GM12873 (cell line): ENCODE results near the gene KEL.

Experiments used
- TF ChIP-seq, protein P1 (sequence below): IDR thresholded peaks from 2 replicates; pipeline ENCODE4 v1.5.1; 2012; ENCODE audit warnings: low read depth, mild to moderate bottlenecking, moderate library complexity, low read length, control low read depth; ENCODE audit not compliant: insufficient read depth; ENCODE audit errors: missing control alignments

Gene KEL

DNA sequence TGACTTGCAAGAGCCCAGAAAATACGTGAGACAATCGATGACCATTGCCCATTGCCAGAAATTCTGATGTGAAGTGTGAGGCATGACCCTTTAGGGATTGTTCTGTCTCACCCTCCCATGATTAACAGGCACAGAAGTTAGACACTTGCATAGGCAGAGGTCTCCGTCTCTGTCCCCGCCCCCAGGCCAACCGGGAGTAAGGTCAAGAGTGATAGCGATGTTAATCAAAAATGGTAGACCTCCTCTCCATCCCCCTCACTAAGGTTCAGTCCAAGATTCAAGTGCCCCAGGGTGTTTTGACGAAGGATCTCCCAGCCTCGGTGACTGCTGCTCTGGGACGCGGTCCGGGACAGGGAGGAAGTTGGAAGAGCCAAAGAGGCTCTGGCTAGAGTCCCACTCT lies 53.9 kb downstream of the KEL start:
- TF ChIP-seq, protein P1, sequence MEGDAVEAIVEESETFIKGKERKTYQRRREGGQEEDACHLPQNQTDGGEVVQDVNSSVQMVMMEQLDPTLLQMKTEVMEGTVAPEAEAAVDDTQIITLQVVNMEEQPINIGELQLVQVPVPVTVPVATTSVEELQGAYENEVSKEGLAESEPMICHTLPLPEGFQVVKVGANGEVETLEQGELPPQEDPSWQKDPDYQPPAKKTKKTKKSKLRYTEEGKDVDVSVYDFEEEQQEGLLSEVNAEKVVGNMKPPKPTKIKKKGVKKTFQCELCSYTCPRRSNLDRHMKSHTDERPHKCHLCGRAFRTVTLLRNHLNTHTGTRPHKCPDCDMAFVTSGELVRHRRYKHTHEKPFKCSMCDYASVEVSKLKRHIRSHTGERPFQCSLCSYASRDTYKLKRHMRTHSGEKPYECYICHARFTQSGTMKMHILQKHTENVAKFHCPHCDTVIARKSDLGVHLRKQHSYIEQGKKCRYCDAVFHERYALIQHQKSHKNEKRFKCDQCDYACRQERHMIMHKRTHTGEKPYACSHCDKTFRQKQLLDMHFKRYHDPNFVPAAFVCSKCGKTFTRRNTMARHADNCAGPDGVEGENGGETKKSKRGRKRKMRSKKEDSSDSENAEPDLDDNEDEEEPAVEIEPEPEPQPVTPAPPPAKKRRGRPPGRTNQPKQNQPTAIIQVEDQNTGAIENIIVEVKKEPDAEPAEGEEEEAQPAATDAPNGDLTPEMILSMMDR = no peak

DNA sequence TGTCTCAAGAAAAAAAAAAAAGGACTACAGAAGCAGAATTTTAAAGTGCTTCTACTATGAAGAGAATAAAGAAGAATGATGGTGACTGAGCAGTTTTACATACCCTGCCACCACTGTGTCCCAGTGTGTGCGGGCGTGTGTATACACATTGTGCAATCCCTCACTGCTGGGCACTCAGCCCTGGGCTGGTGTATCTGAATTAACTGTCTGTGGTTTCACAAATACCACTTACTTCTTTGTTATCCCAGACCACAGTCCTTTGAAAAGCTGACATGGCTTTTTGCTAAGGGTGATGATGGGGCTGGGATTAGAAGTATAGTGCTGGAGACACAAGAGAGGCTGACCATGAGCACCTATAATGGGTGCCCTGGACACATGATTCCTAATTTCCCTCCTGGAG lies 55.5 kb downstream of the KEL start:
- TF ChIP-seq, protein P1 = no peak

DNA sequence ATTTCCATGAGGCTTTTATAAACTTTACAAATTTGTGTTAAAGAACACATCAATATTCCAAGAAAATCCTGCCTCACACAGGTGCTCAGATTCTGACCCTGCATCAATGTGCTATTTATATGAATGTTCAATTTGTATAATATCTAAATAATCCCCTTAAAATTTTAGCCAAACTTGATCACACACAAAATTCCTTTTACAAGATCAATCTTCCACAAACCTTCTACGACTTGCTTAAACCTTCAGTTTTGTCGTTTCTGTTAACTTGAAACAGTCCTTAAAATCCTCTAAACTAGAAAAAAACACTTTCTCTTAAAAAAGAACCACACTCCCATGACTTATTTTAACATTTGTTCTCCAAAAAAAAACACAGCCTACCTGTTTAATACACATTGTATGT lies 56.4 kb downstream of the KEL start:
- TF ChIP-seq, protein P1 = no peak

DNA sequence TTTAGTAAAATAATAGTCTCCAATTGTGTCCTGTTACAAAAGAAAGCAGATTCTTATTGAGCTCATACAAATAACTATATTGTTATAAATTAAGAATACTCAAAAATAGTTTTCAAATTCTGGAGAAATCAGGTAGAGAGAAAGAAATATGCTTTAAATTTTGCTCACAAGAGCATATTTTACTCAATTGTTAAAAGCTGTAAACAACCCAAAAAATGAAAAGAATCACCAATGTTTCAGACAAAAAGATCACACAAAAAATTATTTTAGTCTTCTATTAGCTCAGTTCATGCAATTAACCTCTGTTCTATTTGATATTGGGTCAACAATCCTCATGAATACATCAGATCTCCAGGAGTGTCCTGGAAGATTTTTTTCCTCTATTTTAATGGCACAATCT lies 58.0 kb downstream of the KEL start:
- TF ChIP-seq, protein P1 = no peak

DNA sequence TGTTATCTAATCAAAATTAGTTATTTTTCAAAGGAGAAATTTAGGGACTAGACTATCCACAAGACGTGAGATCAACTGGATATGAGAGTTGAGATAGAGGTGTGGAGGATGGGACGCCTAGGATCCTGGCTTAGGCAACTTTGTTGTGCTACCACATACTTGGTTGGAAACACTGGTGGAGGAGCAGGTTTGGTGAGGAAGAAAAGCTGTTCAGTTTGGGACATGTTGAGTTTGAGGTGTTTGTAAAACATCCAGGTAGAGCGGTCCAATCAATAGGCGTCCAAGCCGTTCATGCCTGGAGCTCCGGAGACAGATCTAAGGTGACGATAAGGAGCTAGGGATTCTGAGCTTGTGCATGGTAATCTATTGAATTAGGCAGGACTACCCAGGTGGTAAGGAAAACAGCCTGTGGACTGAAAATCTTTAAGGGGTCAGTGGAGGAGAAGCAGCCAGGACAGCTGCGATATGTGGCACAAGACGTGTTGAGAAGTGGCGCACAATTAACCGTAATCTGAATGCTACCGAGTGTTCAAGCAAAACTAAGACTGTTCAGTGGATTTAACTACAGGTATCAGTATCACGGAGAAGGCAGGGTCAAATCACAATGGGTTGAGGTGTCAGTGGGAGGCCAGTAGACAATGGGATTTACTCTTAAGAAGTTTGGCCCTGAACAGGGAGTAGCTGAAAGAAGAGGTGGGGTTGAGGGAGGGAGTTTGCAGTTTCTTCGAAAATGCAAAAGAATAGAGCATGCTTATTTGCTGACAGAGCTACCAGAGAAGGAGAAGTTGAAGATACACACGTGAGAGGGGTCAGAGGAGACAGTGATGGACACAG lies 60.5 kb downstream of the KEL start:
- TF ChIP-seq, protein P1 = no peak

DNA sequence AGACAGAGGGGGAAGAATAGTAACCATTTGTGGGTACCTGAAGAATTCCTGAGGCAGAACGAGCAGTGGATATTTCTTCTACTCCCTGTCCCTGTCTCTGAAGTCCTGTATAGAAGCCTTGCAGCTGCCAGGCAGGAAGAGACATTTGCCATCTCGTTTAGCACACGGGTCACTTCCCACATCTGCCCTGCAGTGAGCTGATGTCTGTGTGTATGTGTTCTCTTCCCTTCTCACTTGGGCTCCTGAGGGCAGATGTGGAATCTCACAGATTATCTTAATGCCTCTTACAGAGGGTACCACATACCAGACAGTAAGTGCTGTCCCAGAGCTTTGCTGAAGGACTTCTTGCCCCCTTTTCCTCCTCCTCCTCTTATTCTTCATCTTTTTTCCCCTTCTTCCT lies 62.5 kb downstream of the KEL start:
- TF ChIP-seq, protein P1 = no peak

DNA sequence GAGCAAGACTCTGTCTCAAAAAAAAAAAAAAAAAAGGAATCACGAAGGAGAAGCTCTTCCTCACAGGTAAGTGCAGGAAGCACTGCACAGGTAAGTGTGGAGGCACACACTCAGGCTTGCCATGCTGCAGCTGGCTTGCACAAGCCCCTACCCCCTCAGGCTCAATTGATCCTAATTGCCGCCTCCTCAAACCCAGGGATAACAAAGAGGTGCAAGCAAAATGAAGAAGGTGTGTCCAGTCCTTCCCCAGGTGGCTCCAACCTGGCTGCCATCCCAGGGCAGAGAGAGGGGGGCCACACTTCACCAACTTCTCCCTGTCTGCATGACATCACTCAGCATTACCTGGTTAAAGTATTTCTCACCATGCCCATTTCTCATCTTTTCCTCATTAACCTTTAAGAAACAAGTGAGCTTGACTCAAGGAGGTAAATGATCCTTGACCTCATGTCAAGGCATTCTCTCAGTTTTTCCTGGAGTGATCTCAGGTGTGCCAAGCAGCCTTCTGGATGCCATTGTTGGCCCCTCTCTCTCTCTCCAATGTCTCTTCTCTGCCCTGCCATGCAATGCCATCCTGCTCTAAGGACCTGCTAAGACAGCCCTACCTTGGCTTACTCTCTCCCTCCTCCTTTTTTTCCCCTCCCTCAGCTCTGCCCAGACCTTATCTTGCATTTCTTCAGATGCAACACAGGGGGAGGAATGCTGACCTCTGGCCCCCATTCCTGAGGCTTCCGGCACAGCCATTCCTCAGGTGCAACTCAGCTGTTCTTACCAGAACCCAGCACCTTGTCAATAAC lies 63.6 kb downstream of the KEL start:
- TF ChIP-seq, protein P1 = no peak
